AG04450 (cell line): ENCODE data around the gene CEP76. TPM values are rescaled to one million over a fixed set of nuclear protein-coding genes. Genes with fewer than 3 reads are reported as not detected.

Experiments
- CTCF ChIA-PET: fragments of 300-600, 350-600 bp; formaldehyde crosslinking; extraction: SDS; loops from one replicate; lab custom pipeline; 2022; ENCODE audit warnings: antibody characterized with exemption, inconsistent platforms; lab: Charles Lee
- POLR2A ChIA-PET: fragments of 350-600 bp; formaldehyde crosslinking; extraction: SDS; loops from one replicate; lab custom pipeline; 2021; ENCODE audit warnings: antibody characterized with exemption, inconsistent platforms; lab: Yijun Ruan, JAX
- DNase-seq: peaks from one replicate; pipeline ENCODE4 v3.0.0-alpha.2; 2011; ENCODE audit warnings: low read depth, low spot score
- H3K27ac ChIP-seq: one replicate; pipeline ENCODE4 v1.5.1; 2012; ENCODE audit warnings: low read depth, low read length, control low read depth
- H3K27me3 ChIP-seq: one replicate; pipeline ENCODE4 v1.6.0; 2012; ENCODE audit warnings: low read length; ENCODE audit not compliant: control insufficient read depth, insufficient read depth
- H3K4me3 ChIP-seq: 2 replicates; pipeline ENCODE4 v1.5.1; 2011; ENCODE audit warnings: mild to moderate bottlenecking, low read depth, low read length, control low read depth
- H3K9me3 ChIP-seq: 2 replicates; pipeline ENCODE4 v1.5.1; 2012; ENCODE audit warnings: low read length; ENCODE audit not compliant: control insufficient read depth, insufficient read depth
- polyA plus RNA-seq: library from polyadenylated mRNA; depleted of rRNA; stranded (reverse); fragments of >200 nt; gene quantifications from 2 replicates; pipeline ENCODE4 v1.2.3, GENCODE V29; 2011
- TF ChIP-seq, protein P1 (sequence below): IDR thresholded peaks from 2 replicates; pipeline ENCODE4 v1.5.1; 2011; ENCODE audit warnings: low read depth, low read length, control low read depth, inconsistent platforms

CEP76 gene
- polyA plus RNA-seq, 1 experiment = 7.6 TPM

DNA sequence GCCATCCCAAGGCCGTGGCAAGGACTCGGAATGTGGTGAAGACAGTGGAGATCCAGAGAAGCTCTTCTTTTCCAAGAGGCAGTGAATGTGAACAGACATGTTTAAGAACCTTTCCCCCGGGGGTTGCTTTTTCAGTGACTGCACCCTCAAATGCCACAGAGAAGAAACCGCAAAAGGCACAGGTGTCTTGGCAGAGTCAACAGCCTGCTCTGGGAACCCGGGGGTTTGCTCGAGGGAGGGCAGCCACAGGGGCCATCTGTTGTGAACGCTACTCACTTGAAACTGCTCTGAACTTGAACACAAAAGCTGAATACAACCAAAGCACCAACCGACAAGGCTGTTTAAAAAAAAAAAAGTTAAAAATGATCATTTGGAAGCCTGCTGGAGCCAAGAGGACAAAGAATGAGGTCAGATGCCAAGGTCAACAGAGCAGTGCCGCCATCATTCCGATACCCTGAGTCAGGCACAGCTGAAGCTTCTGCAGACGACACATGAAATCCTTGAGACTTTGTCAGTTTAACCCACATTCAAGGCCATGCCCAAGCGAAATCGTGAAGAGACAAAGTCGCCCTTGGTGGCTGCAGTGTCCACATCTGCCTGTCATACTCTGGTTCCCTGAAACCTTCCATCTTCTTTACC, 47.7 kb upstream of the CEP76 start:
- no peak overlapping the region for H3K4me3 ChIP-seq
- POLR2A ChIA-PET = no interaction called here
- H3K9me3 ChIP-seq = no peaks in the 10 kb centered on the region; the same call in 1 of the 2 replicates
- CTCF ChIA-PET = interaction anchor here (0.7 to 4.0 kb wide), 2 partner anchors 25 to 184 kb away, joined by 3 to 34 read pairs; no protein-coding TSS in a partner anchor
- H3K27ac ChIP-seq = no peak overlapping the region
- TF ChIP-seq, protein P1, sequence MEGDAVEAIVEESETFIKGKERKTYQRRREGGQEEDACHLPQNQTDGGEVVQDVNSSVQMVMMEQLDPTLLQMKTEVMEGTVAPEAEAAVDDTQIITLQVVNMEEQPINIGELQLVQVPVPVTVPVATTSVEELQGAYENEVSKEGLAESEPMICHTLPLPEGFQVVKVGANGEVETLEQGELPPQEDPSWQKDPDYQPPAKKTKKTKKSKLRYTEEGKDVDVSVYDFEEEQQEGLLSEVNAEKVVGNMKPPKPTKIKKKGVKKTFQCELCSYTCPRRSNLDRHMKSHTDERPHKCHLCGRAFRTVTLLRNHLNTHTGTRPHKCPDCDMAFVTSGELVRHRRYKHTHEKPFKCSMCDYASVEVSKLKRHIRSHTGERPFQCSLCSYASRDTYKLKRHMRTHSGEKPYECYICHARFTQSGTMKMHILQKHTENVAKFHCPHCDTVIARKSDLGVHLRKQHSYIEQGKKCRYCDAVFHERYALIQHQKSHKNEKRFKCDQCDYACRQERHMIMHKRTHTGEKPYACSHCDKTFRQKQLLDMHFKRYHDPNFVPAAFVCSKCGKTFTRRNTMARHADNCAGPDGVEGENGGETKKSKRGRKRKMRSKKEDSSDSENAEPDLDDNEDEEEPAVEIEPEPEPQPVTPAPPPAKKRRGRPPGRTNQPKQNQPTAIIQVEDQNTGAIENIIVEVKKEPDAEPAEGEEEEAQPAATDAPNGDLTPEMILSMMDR = no peak
- DNase-seq = no peak
- no peaks in the 10 kb centered on the region for H3K27me3 ChIP-seq

DNA sequence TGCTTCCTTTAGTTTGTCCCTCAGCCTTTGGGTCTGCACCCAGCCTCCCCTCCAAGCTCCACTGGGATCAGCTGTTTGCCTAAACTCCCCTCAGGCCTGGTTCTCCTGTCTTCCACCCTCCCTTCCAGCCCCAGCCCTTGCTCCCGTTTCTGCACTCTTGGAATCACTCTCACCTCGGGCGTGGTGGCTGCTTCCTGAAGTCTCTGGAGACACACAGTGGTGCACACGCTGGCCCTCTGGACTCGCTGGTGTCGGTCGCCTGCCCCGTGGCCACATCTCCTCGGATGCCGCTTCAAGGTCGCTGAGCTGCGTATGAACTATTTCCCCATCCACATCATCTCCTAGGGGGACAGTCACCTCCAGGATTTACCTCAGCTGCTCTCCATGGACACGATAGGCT, 46.6 kb upstream of the CEP76 start:
- TF ChIP-seq, protein P1 = no peak
- ChIA-PET CTCF (interaction anchor here (2.2 to 4.0 kb wide), 2 partner anchors 145 to 185 kb away, joined by 34 to 38 read pairs; no protein-coding TSS in a partner anchor), POLR2A (interaction anchor here (1.5 kb wide), 1 partner anchor 135 kb away, joined by 7 read pairs; the partner anchor contains the start of gene PTPN2)
- DNase-seq = no peak
- no peaks in the 10 kb centered on the region for H3K27me3 ChIP-seq
- no peak overlapping the region for H3K27ac ChIP-seq
- no peak overlapping the region for H3K4me3 ChIP-seq
- no peaks in the 10 kb centered on the region; the same call in 1 of the 2 replicates for H3K9me3 ChIP-seq

DNA sequence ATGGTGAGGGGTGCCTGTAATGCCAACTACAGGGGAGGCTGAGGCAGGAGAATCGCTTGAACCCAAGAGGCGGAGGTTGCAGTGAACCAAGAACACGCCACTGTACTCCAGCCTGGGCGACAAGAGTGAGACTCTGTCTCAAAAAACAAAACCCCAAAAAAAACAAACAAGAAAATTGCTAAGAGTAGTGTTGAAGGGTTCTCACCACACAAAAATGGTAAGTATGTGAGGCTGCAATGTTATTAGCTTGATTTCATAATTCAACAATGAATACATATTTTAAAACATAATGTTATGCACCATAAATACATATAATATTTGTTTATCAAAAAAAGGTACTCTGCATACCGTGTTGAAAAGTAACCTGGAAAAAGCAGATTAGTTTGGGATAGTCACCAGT, 46.1 kb upstream of the CEP76 start:
- CTCF ChIA-PET = interaction anchor here (0.6 to 4.0 kb wide), 4 partner anchors 138 to 186 kb away, joined by 3 to 38 read pairs (median 19); no protein-coding TSS in a partner anchor
- H3K27ac ChIP-seq = no peak overlapping the region

DNA sequence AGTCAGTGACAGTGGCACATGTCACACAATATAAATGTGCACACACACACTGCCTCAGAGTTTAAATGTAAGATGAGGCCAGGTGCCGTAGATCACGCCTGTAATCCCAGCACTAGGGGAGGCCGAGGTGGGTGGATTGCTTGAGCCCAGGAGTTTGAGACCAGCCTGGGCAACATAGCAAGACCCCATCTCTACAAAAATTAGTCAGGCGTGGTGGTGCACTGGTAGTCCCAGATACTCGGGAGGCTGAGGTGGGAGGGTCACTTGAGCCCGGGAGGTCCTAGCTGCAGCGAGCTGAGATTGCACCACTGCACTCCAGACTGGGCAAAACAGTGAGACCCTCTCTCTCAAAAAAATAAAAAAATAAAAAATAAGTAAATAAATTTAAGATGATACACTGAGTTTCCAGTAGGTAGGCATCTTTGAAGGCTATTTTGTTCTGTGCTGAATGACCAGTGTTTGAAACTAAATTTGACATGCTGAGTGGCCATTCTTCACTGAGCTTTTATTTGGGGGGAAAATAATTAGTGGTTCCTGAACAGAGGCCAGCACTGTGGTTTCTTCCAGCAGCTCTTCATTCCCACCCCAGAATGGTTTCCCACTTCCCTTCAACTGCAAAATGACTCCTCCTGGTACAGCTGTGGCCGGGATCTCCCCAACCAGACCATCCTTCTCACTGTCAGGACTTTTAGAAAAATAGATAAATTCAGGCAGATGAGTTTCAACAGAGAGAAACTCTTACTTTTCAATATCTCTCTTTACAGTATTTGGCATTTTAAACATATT, 45.2 kb upstream of the CEP76 start:
- DNase-seq = no peak
- TF ChIP-seq, protein P1 = no peak
- H3K27me3 ChIP-seq = no peaks in the 10 kb centered on the region
- ChIA-PET POLR2A (interaction anchor here (1.5 kb wide), 1 partner anchor 136 kb away, joined by 7 read pairs; the partner anchor contains the start of gene PTPN2), CTCF (interaction anchor here (1.4 to 4.0 kb wide), 3 partner anchors 139 to 187 kb away, joined by 4 to 38 read pairs (median 34); no protein-coding TSS in a partner anchor)
- H3K27ac ChIP-seq = no peak overlapping the region
- H3K9me3 ChIP-seq = no peaks in the 10 kb centered on the region; the same call in 1 of the 2 replicates
- no peak overlapping the region for H3K4me3 ChIP-seq

More for the DNA sequence above, 46.1 kb upstream of the CEP76 start:
- no peaks in the 10 kb centered on the region; the same call in 1 of the 2 replicates for H3K9me3 ChIP-seq
- H3K4me3 ChIP-seq = no peak overlapping the region
- no peaks in the 10 kb centered on the region for H3K27me3 ChIP-seq
- TF ChIP-seq, protein P1 = no peak
- DNase-seq = no peak
- POLR2A ChIA-PET = interaction anchor here (1.5 kb wide), 1 partner anchor 135 kb away, joined by 7 read pairs; the partner anchor contains the start of gene PTPN2
